Measurements from ENCODE around the gene ENO3.
A peak's percentile ranks its signal among the peaks of the same experiment; 100 is the strongest.

ENO3 gene

DNA sequence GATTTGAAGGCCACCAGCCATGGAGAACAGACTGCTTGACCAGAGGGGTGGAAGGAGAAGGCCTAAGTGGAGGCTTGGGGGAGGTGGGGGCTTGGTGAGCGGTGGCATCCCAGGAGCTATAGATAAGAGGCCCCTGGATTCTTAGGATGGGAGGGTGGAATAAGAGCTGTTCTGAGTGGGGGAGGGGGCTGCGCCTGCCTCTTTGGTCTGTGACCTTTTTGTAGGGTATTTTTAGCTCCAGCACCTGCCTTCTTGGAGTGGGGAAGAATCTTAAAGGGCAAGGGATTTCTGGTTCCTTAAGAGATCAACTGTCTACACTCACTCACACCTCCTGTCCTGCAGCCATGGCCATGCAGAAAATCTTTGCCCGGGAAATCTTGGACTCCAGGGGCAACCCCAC lies 567 bp downstream of the ENO3 start:
- no peak for DNase-seq

DNA sequence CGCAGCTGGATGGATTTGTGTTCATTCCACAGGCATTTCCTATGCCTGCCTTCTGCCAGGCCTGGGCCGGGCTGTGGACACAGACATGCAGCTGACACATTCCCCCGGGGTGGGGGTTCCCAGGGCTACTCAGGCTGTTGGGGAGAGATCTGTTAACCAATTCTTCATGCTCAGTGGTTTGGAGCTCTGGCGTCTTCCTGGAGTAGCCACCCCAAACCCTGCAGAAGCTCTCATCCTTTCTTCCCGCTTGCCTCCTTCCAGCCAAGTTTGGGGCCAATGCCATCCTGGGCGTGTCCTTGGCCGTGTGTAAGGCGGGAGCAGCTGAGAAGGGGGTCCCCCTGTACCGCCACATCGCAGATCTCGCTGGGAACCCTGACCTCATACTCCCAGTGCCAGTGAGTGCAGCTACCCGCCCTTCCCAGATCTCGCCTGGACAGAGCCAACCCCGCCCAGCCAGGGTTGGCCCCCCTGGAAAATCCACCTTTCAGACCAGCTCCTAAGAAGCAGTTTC lies 2.6 kb downstream of the ENO3 start:
- DNase-seq: no peak

- no peak for DNase-seq
These were observed 4.2 kb downstream of the ENO3 start for GRCh38 chr17:4955091-4955490.

DNA sequence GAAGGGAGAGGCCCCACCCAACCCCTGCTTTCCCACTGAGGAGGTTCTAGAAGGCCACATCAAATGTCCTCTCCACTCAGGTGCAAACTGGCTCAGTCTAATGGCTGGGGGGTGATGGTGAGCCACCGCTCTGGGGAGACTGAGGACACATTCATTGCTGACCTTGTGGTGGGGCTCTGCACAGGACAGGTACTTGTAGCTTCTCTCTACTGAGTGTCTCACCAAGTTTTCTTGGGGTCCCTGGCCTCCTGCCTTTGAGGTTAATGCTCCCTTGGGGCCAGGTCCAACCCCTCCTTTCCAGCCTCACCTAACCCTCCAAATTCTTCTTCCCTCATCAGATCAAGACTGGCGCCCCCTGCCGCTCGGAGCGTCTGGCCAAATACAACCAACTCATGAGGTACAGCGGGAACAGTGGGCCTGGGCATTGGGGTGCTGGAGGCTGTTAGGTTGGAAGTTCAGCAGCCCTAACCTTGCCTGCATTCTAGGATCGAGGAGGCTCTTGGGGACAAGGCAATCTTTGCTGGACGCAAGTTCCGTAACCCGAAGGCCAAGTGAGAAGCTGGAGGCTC lies 5.7 kb downstream of the ENO3 start:
- DNase-seq: no peak

- DNase-seq: no peak
These were observed 7.2 kb downstream of the ENO3 start for GRCh38 chr17:4958102-4958501.

- DNase-seq: no peak
These were observed 8.5 kb downstream of the ENO3 start for GRCh38 chr17:4959261-4959965.

GRCh38 chr17:4960279-4960922 lies 9.5 kb downstream of the ENO3 start:
- no peak for DNase-seq

DNA sequence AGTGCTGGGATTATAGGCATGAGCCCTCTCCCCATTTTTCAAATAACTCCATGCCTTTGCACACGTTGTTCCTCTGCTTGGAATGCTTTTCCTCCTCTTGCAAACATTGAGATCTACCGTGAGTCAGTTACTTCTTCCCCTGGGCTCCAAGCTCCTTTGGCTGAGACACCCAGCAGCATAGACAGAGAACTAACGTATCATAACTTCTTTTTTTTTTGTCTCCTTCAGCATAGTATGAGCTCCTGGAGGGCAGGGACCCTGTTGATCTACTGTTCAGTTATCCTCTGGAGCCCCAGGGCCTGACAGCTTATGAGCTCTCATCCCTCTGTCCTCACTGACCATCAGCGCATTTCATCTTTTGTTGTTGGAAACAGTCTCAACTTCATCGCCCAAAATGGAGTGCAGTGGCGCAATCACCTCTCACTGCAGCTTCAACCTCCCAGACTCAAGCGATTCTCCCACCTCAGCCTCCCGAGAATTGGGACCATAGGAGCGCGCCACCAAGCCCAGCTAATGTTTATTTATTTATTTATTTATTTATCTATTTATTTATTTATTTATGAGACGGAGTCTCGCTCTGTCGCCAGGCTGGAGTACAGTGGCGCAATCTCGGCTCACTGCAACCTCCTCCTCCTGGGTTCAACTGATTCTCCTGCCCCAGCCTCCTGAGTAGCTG lies 14.5 kb downstream of the ENO3 start:
- DNase-seq: no peak

GRCh38 chr17:4966844-4967538 lies 16.1 kb downstream of the ENO3 start:
- DNase-seq: peak; percentile 98

- peak; percentile 93 for DNase-seq
These were observed 16.9 kb downstream of the ENO3 start, which contains the start of gene SPAG7 for GRCh38 chr17:4967539-4968485. TSS of gene SPAG7 (minus strand) at chr17:4967817. CDS start at chr17:4967804, 13 bp downstream.

DNA sequence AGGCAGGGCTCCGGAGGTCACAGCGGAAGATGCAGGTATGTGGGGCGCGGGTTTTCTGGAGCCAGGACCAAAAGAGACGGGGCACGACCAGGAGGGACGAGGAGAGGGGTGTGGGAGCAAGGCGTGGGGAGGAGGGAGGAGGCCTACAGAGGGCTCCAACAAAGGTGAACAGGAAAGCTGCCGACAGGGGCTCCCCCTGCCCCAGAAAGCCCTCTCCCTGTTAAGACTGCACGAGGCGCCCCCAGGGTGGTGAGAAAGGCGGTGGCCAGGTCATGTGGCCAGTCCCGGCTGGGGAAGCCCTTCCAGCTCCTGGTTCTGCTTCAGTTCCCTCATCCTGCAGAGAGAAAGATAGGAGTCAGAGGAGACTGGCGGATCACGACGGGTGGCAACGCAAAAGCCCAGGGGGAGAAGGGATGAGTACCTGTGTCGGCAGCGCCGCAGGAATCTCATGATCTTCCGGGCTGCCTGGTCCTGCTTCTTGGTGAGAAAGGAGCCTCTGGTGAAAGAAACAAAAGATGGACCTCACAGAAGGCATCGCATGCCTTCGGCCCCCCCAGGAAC lies 17.6 kb downstream of the ENO3 start:
- DNase-seq: no peak

DNA sequence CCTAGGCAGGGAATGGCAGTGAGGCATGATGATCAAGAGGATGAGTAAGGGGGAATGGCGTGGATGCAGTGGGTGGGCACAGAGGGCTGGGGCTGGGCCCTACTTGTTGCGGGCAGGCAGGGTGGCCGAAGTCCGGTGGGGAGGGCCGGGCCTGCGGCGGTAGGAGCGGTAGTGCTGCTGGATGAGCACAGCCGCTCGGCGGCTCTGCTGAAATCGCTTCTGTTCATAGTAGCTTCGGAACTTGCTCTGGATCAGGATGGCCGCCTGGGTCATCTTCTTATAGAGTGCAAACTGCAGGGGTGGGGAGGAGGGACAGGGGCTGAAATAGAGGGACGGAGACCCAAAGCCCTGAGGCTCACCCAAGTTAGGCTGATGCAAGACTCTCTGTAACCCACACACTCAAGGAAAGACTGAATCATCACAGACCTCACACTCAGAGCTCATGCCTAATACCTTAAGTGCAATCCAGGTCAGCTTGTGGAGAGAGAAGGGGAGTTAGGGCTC lies 18.2 kb downstream of the ENO3 start:
- no peak for DNase-seq

DNA sequence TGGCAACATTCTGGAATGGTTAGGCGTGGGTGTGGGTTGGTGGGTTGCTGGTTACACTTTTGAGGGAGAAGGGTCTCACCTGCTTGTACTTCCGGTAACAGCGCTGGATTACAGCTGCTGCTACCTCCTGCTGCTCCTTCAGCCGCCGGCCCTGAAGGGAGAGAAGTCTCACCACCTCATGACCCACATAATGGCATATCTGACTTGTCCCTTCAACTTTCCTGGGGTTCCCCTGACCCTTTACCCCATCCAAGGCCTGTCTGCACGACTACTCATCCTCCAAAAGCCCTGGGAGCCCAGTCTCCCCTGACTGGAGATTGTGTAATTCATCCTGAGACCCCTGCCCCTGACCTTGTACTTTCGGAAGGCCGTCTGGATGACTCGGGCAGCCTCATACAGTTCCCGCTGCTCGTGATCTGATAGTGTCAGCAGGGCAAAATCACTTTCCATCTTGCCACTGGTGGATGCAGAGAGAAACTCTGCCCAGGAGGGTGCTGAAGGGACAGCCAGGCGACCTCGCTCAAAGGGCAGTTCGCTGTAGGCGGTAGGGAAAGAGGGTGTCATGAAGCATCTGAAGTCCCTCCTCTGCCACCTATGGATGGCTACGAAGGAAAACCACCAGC lies 18.7 kb downstream of the ENO3 start:
- no peak for DNase-seq

GRCh38 chr17:4970273-4970672 lies 19.4 kb downstream of the ENO3 start:
- DNase-seq: no peak

DNA sequence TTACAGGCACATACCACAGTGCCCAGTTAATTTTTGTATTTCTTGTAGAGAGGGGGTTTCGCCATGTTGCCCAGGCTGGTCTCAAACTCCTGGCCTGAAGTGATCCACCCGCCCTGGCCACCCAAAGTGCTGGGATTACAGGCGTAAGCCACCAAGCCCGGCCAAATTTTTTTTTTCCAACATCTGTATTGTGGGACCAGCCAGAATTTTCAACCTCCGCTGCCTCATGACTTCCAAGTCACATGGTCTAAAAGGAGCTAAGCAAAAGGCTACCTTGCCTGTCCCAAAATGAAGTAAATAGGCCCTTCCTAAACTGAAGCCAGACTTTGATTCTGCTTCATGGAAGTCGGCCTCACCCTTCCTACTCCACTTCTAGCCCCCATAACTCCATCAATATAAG lies 20.9 kb downstream of the ENO3 start:
- no peak for DNase-seq

DNA sequence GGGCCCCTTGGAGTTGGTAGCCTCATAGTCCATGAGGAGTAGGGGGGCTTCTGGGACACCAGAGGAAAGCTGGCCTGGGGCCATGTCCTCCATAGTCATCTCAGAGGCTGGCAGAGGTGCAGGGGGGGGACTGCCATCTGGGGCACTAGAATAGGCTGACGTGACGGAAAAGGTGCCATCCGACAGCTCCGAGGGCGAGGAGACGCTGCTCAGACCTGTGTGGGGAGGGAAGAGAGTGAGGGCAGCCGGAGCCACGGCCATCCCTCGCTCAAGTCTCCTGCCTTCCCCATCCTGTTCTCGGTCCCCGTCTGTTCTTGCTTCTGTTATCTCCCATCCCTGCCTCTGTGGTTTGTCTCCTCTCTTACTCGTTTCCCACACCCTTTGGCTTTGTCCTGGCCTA lies 21.4 kb downstream of the ENO3 start:
- no peak for DNase-seq

DNA sequence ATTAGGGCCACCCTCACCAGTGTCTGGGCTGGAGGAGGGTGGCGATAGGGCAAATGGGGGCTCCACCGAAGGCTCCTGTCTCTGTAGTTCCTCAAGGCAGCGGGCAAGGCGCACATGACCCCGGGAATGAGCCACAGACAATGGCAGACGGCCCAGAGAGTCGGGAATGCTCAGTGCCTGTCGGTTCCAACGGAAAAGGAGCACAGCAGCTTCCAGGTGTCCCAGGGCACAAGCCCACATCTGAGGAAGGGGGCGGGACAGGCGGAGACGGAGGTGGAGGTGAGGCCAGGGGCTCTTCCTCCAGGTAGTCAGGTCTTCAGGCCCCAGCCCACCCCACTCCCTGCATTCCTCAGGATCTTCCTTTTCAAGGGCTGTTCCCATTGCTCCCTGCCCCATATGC lies 21.8 kb downstream of the ENO3 start:
- DNase-seq: no peak

DNA sequence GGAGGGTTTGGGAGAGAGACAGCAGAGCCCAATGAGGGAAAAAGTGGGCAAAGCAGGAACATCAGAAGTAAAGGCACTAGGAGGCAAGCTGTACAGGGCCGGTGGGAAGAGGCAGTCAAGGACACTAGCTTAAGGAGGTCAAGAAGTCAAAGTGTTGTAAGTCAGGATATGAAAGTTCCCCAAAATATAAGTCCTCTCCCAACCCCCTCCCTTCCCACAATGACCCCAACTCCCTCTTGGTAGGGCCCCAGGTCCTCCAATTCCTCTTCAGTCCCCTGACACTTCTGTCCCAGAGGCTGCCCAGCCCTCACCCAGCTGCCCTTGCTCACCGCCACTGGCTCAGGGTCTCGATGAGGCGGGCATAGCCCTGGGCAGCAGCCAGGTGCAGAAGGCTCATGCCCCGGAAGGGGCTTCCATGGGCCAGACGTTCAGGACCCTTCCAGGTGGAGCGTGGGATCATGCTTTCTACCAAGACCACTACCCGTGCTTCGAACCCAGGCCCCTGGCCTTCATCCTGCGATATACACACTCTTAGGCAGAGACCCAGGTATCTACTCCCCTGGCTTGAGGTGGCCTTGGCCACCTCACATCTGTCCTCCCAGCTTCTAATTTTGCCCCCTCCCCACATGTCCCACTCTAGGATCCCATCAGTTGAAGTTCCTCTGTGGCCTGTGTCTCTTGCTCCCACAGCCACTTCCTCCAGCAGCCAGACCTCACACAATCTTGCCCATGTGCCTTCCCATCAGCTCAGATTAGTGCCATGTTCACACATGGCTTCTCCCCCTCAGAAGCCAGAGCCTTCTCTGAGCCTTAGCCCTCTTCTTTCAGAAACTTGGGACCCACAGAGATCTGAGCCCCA lies 22.6 kb downstream of the ENO3 start:
- no peak for DNase-seq

DNA sequence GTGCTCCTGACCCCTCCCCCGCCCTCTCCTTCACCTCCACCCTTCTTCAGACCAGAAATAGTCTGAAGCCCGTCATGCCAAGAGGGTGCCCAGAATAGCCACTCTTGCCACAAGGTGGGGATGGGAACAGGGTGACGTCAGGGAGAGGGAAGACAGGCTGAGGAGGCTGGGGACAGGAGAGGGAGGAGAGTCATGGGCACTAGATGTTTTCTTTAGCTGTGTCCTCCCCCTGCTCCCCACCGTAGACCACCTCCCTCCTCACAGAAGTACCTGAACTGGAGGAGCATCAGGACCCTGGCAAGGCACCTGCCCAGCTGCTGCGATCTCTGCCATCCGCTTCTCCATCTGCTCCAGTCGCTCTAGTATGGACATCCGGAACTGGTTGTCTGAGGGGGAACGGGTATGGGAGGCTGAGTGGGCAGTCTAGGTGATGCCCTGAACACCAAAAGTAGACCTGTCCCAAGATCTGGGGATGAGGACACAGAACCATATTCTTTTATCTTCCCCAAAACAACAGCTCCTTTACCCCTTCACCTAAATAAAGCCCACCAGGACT lies 23.3 kb downstream of the ENO3 start:
- no peak for DNase-seq

Measured in NCI-H526 treated with DMSO at 0.1 percent for 48 hours (cell line).